IPS DF 4.7 (cell line): ENCODE data around the gene IGF2R.
"Not testable (repeated sequence)": the region's sequence is repeated elsewhere in the genome, so short reads cannot be mapped to it uniquely, and the experiment has no call there.

Source experiments
- DNase-seq: peaks from one replicate; pipeline ENCODE4 v3.0.0-alpha.2; 2013; ENCODE audit warnings: low spot score; ENCODE audit errors: extremely low read depth

The IGF2R gene

DNA sequence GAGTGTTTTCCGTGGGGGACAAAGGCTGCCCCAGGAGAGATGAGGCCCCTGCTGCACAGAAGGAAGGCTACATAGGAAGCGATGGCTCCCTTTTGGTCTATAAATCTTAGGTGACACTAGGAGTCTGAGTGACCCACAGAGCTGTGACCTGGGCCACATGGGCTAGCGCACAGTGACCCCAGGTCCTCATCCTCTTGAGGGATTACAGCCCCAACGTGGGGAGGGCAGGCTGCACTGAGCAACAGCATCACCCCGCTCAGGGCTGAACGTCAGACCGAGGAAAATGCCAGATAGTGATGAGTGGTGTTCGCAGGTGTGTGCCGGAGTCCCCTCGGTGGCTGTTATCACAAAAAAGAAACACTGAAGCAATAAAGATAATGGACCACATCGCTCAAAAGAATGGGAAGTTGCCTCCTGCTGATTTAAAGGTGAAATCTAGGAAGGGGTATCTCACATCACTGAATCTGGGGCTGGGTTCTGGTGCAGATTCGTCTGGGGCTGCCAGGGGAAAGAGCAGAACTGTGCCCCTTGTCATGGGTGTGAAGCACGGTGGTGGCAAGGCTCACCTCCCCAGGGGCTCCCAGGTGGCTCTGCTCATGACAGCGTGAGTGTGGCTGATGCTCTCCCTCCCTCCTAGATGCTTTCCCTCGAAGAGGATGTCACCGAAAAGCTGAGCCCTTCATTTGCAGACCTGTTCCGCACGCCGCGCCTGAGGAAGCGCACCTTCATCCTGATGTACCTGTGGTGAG is 167.2 kb downstream of the IGF2R start:
- no peak for DNase-seq

DNA sequence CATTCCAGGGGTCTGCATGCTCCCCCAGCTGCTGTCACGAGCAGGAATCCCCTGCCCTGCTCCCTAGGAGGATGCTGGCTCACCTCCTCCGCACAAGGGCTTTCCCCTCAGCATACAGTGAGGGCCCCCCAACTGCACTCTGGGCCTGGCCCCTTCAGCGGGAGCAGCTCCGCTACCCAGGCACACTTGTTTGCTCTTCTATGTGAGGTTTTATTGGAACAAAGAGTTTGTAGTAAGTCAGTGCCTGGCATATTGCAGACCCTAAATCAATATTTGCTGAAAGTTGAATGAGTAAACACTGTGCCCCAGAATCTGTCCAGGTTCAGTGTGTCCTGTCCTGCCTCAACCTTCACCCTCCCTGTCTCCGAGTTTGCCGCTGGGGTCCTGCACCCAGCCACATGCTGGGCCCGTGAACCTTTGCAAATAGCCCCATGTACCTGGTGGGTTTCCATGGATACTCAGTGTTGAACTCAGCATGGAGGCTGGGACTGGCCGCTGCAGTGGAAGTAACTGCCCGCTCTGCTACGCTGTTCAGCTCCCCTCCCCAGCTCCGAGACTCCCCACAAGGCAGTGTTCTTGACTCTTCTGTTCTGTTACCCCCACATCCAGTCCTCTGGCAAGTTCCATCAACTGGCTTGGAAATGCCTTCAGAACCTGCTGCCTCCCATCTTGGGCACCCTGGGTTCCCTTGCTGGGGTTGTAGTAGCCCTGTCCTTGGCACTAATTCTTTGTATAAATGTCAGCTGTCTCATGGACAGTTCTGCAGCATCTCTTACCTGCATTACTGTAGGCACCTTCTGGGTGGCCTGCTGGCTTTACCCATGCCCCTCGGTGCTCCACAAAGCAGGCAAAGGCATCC is 168.5 kb downstream of the IGF2R start:
- no peak for DNase-seq

DNA sequence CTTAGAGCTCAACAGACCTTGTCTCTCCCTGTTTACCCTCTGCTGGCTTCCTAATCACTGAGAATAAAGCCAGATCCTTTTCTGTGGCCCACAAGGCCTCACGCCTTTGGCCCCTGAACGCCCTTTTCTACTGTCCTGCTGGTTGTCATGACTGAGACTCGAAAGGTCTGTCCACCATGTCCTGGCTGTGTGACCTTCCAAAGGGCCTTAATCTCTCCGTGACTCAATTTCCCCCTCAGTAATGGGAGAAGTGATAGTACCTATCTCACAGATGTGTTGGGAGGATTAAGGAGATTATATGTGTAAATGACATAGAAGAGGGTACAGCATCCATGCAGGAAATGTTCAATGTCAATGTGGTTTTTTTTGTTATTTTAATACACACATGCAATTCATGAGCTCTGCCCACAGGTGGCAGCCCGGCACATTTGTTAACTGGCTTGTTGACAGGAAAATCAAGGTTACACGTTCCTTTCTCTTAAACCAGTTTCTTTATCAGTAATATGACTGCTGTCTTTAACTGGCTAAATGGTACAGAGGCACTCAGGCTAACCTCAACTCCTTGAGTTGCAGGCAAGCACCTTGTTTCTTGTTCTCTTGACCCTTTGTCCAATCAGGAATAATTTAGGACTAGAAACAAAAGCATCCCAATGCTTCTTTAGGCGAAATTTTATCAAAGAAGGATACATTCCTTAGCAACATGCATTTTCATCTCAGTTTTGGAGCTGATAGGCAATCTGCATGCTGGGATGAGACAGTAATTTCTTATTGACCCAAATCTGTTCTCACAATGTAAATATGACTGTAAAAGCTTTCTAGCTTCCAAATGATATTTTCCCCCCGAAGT is 169.3 kb downstream of the IGF2R start:
- no peak for DNase-seq

DNA sequence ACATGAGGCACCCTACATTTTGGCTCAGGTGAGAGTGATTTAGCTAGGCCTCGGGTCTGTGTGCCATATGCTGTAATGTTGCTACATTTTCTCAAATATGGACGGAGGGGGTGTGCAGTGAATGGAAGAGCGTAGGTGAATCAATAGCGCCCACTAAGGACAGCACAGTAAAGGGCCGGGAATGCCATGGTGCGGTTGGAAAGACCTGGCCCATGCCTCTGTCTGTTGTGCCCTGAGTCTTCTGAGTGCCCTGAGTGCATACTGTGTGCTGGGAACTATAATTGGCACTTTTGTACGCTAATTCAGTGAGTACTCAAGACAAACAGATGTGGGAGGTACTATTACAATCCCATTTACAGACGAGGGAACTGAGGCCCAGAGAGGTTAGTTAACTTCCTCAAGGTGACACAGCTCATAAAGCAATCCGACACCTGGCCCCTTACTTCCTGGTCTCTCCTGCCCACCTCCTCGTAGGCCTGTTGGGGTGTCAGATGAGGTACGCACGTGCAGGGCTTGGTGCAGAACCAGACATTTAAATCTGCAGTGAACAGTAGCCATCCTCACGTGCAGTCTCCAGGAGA is 170.0 kb downstream of the IGF2R start:
- DNase-seq, result no peak

DNA sequence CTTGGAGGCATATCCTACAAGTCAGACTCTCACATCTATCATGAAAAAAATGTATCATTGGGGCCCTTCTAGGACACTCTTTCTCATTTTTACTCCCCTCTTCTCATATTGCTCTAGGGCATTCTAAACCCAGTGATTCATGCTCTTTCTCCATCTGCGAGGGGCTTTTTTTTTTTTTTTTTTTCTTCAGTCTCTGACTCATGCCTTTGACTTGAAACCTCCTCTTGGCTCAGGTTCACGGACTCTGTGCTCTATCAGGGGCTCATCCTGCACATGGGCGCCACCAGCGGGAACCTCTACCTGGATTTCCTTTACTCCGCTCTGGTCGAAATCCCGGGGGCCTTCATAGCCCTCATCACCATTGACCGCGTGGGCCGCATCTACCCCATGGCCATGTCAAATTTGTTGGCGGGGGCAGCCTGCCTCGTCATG is 170.6 kb downstream of the IGF2R start:
- no peak for DNase-seq

DNA sequence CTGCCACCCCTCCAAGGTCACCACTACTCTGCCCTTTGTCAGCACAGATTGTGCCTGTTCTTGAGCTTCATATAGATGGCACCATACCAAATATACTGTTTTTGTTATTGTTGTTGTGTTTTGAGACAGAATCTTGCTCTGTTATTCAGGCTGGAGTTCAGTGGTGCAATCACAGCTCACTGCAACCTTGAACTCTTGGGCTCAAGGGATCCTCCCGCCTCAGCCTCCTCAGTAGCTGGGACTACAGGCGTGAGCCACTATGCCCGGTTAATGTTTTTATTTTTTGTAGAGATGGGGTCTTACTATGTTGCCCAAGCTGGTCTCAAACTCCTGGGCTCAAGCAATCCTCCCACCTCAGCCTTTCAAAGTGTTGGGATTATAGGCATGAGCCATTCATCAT is 171.6 kb downstream of the IGF2R start:
- not testable (repeated sequence) for DNase-seq

DNA sequence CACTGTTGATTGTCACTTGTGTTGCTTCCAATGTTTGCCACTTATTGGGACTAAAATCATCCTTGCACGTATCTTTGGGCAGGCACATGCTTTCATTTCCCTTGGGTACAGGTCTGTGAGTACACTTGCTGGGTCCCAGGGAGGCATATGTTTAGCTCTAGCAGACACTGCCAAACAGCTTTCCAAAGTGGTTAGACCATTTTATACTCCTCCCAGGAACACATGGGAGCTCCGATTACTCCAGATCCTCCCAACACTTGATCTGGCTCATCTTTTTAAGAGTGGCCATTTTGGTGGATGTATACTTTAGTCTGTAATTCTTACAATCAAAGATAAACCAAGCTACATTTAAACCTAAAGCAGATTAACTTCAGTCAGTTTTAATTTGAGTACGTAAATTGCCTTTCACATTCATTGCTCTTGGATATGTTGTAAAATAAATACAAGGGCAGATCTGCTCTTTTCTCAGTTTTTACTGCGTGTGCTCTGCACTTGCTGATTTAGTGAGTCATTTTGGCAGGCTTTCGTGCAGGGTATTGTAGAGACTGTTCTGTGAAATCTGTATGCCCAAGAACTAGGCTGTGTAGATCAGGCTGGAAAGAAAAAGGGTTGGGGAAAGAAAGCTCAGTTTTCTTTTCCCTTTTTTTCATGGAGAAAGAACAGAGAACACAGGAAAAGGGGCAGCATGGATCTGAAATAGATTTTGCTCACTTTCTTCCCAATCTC is 172.3 kb downstream of the IGF2R start:
- DNase-seq, result no peak

DNA sequence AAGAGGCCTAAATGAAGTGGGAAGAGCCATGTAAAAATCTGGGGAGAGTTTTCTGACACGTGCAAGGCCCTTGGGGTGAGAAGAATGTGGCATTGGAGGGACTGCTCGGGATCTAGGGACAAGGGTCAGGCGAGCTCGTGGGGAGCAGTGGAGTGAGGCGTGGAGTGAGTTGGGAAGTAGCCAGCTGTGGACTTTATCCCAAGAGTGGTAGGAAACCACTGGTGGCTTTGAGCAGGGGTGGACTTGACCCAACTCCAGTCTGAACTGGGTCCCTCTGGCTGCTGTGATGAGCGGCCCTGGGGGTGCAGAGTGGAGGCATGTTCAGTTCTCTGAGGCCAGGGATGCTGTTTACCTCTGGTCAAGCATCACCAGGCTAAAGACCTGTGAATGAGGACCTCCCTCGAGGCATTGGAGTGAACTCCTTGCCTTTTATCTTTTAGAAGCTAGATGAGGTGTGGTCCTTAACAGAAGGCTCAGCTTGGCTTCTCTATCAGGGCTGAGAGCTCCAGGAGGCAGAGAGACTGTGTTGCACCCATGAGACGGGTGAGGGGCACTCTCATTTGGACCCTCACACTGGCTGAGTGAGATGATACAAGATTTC is 173.3 kb downstream of the IGF2R start:
- no peak for DNase-seq

DNA sequence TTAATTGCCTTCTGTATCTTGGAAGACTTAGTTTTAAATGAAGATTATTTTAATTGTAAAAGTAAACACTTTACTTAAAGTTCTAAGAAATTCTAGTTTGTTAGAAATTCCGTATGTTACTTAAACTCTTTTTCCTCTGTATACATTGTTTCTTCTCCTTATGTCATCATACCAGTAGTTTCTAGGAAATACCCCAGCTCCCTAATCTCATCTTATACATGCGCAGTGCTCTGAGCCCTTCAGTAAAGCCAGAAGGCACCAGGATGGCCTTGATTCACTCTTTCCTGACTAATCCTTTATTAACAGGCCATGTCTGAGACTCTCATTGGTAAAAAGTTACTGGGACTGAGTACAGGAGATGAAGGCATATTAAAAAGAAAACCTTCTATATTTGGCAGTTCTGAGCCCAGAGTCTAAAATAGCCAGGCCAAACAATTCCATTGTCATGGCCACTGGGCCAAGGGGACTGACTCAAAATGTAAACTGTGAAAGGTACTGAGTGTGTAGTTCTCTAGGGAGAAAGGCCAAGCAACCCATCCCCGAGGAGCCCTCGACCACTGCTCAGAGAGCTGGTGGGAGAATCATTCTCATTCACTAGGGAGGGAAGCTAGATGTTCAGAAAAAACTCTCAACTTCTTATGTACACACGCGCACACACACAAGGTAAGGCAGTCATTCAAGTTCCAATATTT is 177.7 kb downstream of the IGF2R start:
- DNase-seq, result no peak

DNA sequence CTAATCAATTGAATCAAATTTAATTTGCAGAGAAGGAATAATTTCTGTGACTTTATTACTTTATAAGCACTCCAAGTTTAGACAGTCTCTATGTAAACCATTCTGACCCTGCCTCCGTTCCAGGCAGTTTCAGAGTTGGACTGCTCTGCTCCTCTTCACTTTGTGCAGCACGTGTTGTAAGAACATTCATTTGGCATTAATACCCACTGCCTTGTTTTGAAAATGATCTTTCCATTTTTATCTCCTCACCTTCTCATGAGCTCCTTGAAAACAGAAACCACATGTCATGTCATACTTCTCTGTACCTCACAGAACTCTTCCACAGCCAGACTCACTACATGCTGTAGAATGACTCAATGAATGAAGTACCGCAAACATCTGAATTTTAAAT is 178.3 kb downstream of the IGF2R start:
- DNase-seq, result no peak

DNA sequence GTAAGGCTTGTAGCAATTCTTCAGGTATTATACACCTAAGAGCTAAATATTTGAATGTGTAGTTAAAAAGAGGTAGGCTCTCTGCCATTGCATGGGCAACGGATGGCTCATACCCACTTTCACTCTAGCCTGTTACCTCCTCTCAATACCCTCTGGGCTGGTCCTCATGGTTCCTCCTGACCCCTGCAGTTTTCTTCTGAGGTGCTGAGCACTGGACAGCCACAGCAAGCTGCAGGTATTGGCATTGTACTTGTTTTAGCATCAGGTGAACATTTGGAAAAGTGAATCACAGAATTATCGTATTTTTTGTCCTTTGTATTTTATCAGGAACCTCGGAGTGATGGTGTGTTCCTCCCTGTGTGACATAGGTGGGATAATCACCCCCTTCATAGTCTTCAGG is 185.6 kb downstream of the IGF2R start:
- no peak for DNase-seq

DNA sequence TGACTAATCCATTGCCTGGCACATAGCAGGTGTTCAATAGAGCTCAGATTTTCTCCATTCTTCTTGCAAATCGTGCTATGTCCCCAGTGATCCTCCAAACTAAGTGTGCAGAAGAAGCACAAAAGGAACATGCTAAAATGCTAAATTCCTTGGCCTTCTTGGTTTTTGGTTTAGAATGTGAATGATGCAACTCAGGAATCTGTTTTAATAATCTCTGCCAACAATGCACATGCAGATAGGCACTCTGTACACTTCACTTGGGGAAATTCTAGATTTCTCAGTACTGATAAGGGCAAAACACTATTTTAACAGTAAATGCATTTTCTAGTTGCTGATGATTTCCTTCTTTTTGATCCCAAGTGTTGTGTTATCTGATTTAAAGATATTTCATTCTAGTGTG is 188.0 kb downstream of the IGF2R start:
- DNase-seq, result no peak

DNA sequence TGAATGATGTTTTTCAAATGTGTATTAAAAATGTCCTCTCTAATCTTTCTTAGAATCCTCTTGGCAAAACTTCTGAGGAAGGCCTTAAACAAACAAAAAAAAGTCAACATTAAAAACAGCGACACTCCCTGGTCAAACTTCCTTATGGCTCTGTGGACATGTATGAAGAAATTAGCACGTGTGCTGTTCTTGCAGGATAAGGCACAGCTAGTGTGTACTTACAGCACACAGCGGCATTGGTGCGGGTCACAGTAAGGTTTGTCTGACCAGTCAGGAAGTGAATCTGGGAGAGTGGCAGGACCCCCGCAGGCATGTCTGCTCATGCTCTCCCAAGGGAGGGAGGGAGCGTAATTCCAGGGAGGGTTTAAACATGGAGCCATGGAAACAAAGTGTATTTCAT is 191.6 kb downstream of the IGF2R start:
- no peak for DNase-seq
